ENCODE results near the gene LRRC28. TPM values are rescaled to one million over a fixed set of nuclear protein-coding genes. Genes with fewer than 3 reads are reported as not detected.

Gene LRRC28
- total RNA-seq, 3 donors from 2014 or later (not counting 1 experiment from before 2014, with no cell fraction given), result 18.2 to 20.9 (median 18.7) TPM

DNA sequence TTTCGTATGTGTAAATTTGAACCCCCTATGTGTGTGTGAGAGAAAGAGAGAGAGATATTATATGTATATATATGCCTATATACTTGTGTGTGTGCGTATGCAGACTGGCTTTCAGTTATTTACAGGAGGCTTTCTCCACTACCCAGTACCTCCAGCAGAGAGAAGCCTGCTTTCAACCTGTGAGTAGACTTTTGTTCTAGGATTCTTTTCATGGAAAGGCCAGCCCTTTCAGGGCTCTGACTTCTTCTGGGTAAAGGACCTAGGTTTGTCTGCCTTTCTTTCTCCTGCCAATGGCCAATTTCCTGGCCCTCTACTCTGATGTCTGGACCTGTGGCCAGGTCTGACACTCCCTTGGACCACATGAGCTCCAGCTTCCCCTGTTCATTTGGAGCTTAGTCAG is 23.8 kb downstream of the LRRC28 start:
- Mint-ChIP-seq H3K4me3 (no peak overlapping the region), H3K36me3 (no peaks in the 10 kb centered on the region), H3K4me1 (peaks cover 13 to 14% of the 10 kb centered on the region in 2 donors), H3K27ac (no peak overlapping the region), H3K27me3 (ENCODE audit: low read depth in 2 of 2) (no peaks in the 10 kb centered on the region), H3K9me3 (no peaks in the 10 kb centered on the region)
- intact Hi-C loops (cut with micrococcal nuclease), result no loop called here
- H3K27ac ChIP-seq (ENCODE audit: low read length), result no peak overlapping the region
- WGBS (ENCODE audit: insufficient coverage), result no CpG with 5 or more reads among the region's 2 CpGs
- H3K9me3 ChIP-seq (ENCODE audit: control insufficient read depth, insufficient read depth, low read length), result no peaks in the 10 kb centered on the region
- H3K36me3 ChIP-seq (ENCODE audit: control insufficient read depth, insufficient read depth, low read length), result no peaks in the 10 kb centered on the region
- H3K4me1 ChIP-seq (ENCODE audit: control insufficient read depth, insufficient read depth, low read length), result no peaks in the 10 kb centered on the region
- TF ChIP-seq, protein P1, sequence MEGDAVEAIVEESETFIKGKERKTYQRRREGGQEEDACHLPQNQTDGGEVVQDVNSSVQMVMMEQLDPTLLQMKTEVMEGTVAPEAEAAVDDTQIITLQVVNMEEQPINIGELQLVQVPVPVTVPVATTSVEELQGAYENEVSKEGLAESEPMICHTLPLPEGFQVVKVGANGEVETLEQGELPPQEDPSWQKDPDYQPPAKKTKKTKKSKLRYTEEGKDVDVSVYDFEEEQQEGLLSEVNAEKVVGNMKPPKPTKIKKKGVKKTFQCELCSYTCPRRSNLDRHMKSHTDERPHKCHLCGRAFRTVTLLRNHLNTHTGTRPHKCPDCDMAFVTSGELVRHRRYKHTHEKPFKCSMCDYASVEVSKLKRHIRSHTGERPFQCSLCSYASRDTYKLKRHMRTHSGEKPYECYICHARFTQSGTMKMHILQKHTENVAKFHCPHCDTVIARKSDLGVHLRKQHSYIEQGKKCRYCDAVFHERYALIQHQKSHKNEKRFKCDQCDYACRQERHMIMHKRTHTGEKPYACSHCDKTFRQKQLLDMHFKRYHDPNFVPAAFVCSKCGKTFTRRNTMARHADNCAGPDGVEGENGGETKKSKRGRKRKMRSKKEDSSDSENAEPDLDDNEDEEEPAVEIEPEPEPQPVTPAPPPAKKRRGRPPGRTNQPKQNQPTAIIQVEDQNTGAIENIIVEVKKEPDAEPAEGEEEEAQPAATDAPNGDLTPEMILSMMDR (IDR thresholded peaks at IDR 0.05), result no peak
- DNase-seq (no peak), ATAC-seq (no peak)
- H3K27me3 ChIP-seq (ENCODE audit: control insufficient read depth, insufficient read depth, low read length), result no peaks in the 10 kb centered on the region
- H3K4me3 ChIP-seq (ENCODE audit: low read length), result no peak overlapping the region

DNA sequence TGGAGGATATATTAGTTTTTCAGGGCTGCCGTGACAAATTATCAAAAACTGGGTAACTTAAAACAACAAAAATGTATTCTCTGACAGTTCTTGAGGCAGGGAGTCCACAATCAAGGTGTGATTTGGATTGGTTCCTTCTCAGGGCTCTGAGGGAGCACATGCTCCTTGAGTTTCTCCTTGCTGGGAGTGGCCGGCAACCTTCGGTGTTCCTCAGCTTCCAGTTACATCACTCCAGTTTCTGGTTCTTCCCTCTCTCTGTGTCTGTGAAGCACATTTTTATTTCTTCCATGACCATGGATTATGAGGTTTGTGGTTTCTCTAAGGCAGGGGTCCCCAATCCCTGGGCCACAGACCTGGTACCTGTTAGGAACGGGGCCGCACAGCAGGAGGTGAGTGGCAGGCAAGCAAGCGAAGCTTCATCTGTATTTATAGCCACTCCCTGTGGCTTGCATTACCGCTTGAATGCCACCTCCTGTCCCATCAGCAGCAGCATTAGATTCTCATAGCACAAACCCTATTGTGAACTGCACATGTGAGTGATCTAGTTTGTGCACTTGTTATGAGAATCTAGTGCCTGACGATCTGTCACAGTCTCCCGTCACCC is 24.3 kb downstream of the LRRC28 start:
- Mint-ChIP-seq H3K27ac (no peak overlapping the region), H3K9me3 (no peaks in the 10 kb centered on the region), H3K4me3 (no peak overlapping the region), H3K27me3 (ENCODE audit: low read depth in 2 of 2) (no peaks in the 10 kb centered on the region), H3K4me1 (peaks cover 13 to 16% of the 10 kb centered on the region in 2 donors), H3K36me3 (no peaks in the 10 kb centered on the region)
- DNase-seq (no peak), ATAC-seq (no peak)
- intact Hi-C loops (cut with micrococcal nuclease), result no loop called here
- H3K4me3 ChIP-seq (ENCODE audit: low read length), result no peak overlapping the region
- no peaks in the 10 kb centered on the region for H3K27me3 ChIP-seq (ENCODE audit: control insufficient read depth, insufficient read depth, low read length)
- H3K4me1 ChIP-seq (ENCODE audit: control insufficient read depth, insufficient read depth, low read length), result no peaks in the 10 kb centered on the region
- WGBS (ENCODE audit: insufficient coverage), result 75% methylated on average over 9 of the region's 9 CpGs
- H3K27ac ChIP-seq (ENCODE audit: low read length), result no peak overlapping the region
- H3K36me3 ChIP-seq (ENCODE audit: control insufficient read depth, insufficient read depth, low read length), result no peaks in the 10 kb centered on the region
- TF ChIP-seq, protein P1 (IDR thresholded peaks at IDR 0.05), result no peak
- no peaks in the 10 kb centered on the region for H3K9me3 ChIP-seq (ENCODE audit: control insufficient read depth, insufficient read depth, low read length)

DNA sequence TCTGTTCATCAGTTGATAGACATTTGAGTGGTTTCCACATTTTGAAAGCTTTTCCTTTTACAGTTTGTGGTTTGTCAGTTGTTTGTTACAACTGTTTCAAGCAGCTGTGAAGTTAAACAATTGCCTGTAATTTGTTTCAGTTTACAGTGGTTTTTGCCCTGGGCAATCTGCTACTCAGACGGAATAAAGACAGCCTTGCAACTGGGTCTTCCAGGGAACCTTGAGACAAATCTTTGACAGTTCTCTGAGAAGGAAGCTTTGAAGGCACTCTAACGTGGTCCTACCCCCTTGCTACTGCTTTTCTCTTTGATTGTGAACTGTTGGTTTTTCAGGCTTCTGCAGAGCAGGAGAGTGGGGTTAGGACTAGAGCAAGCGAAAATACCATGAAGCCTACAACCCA is 28.0 kb downstream of the LRRC28 start:
- Histone ChIP-seq H3K4me3 (ENCODE audit: low read length) (no peak overlapping the region), H3K9me3 (ENCODE audit: control insufficient read depth, insufficient read depth, low read length) (no peaks in the 10 kb centered on the region), H3K27ac (ENCODE audit: low read length) (no peak overlapping the region), H3K4me1 (ENCODE audit: control insufficient read depth, insufficient read depth, low read length) (no peaks in the 10 kb centered on the region), H3K36me3 (ENCODE audit: control insufficient read depth, insufficient read depth, low read length) (no peaks in the 10 kb centered on the region), H3K27me3 (ENCODE audit: control insufficient read depth, insufficient read depth, low read length) (no peaks in the 10 kb centered on the region)
- Mint-ChIP-seq H3K9me3 (no peaks in the 10 kb centered on the region), H3K27ac (no peak overlapping the region), H3K4me3 (no peak overlapping the region), H3K27me3 (ENCODE audit: low read depth in 2 of 2) (no peaks in the 10 kb centered on the region), H3K4me1 (peaks cover 14 to 22% of the 10 kb centered on the region in 2 donors), H3K36me3 (no peaks in the 10 kb centered on the region)
- peak in 1 of 3 donors; percentile 50 for ATAC-seq
- intact Hi-C loops (cut with micrococcal nuclease), result no loop called here
- 26% methylated on average over 3 of the region's 3 CpGs for WGBS (ENCODE audit: insufficient coverage)
- no peak for DNase-seq
- TF ChIP-seq, protein P1 (IDR thresholded peaks at IDR 0.05), result no peak

GRCh38 chr15:99279827-99280226 is 28.5 kb downstream of the LRRC28 start:
- intact Hi-C loops (cut with micrococcal nuclease), result no loop called here
- H3K4me1 Mint-ChIP-seq, result peaks cover 19 to 22% of the 10 kb centered on the region in 2 donors
- no peak overlapping the region for H3K4me3 ChIP-seq (ENCODE audit: low read length)
- H3K9me3 Mint-ChIP-seq, result no peaks in the 10 kb centered on the region
- no peaks in the 10 kb centered on the region for H3K27me3 ChIP-seq (ENCODE audit: control insufficient read depth, insufficient read depth, low read length)
- no peaks in the 10 kb centered on the region for H3K4me1 ChIP-seq (ENCODE audit: control insufficient read depth, insufficient read depth, low read length)
- no peak overlapping the region for H3K27ac ChIP-seq (ENCODE audit: low read length)
- no peaks in the 10 kb centered on the region for H3K27me3 Mint-ChIP-seq (ENCODE audit: low read depth in 2 of 2)
- ATAC-seq, result no peak
- DNase-seq, result no peak
- H3K36me3 ChIP-seq (ENCODE audit: control insufficient read depth, insufficient read depth, low read length), result no peaks in the 10 kb centered on the region
- peak overlapping the region in 1 of 2 donors; percentile 10 for H3K27ac Mint-ChIP-seq
- no peaks in the 10 kb centered on the region for H3K9me3 ChIP-seq (ENCODE audit: control insufficient read depth, insufficient read depth, low read length)
- WGBS (ENCODE audit: insufficient coverage), result 91% methylated on average over 3 of the region's 3 CpGs
- H3K4me3 Mint-ChIP-seq, result no peak overlapping the region
- no peaks in the 10 kb centered on the region for H3K36me3 Mint-ChIP-seq
- TF ChIP-seq, protein P1 (IDR thresholded peaks at IDR 0.05), result no peak
